Panc1 (cell line): Measurements from ENCODE around the gene CCDC89. TPM values are rescaled to one million over a fixed set of nuclear protein-coding genes. Genes with fewer than 3 reads are reported as not detected.

ENCODE experiments used
- ATAC-seq: fragments of 200-7000 bp; cut with Tn5 transposase; 2 replicates; pipeline ENCODE4 v1.9.1; 2020; ENCODE audit warnings: mild to moderate bottlenecking, moderate library complexity
- BruUV-seq: library from RNA; stranded (reverse); fragments of 400-500 nt; replicated peaks from 2 replicates; lab custom pipeline; 2021; lab: Mats Ljungman, UMichigan
- CTCF ChIA-PET: fragments of 300-600 bp; sonication (Branson Sonifier 250); formaldehyde crosslinking; loops from one replicate; lab custom pipeline; 2022; ENCODE audit warnings: antibody characterized with exemption; lab: Charles Lee
- POLR2A ChIA-PET: fragments of 300-600 bp; sonication (Branson Sonifier 250); formaldehyde crosslinking; loops from one replicate; lab custom pipeline; 2022; ENCODE audit warnings: antibody characterized with exemption; lab: Charles Lee
- DNase-seq: peaks from one replicate; pipeline ENCODE4 v3.0.0-alpha.2; 2010; ENCODE audit warnings: low read depth, low spot score
- H3K27ac ChIP-seq: 2 replicates; pipeline ENCODE4 v1.5.1; 2011; ENCODE audit warnings: mild to moderate bottlenecking, low read length, inconsistent platforms
- H3K27me3 ChIP-seq: fragments of 200-500 bp; sonication (Bioruptor generic); 2 replicates; pipeline ENCODE4 v1.6.0; 2014; ENCODE audit warnings: low read length, inconsistent platforms; ENCODE audit not compliant: control insufficient read depth, insufficient read depth
- H3K36me3 ChIP-seq: fragments of 200-500 bp; sonication (Bioruptor generic); 2 replicates; pipeline ENCODE4 v1.5.1; 2014; ENCODE audit warnings: inconsistent platforms, mild to moderate bottlenecking, low read length, moderate library complexity; ENCODE audit not compliant: control insufficient read depth, insufficient read depth
- H3K4me1 ChIP-seq: 2 replicates; pipeline ENCODE4 v1.5.1; 2011; ENCODE audit warnings: inconsistent platforms, mild to moderate bottlenecking, low read length, moderate library complexity; ENCODE audit not compliant: control insufficient read depth, insufficient read depth
- H3K4me3 ChIP-seq, 2 experiments: 2 replicates each; pipeline ENCODE4 v1.5.1; 2011 to 2012; ENCODE audit warnings: low read depth in 2 of 2, low read length in 2 of 2, mild to moderate bottlenecking in 2 of 2, inconsistent platforms in 1 of 2, moderate library complexity in 1 of 2
- H3K9me3 ChIP-seq: fragments of 200-500 bp; sonication (Bioruptor generic); 2 replicates; pipeline ENCODE4 v1.5.1; 2014; ENCODE audit warnings: low read depth, mild to moderate bottlenecking, inconsistent platforms, low read length, moderate library complexity; ENCODE audit not compliant: control insufficient read depth, insufficient read depth
- POLR2AphosphoS5 ChIP-seq: IDR thresholded peaks from 2 replicates; pipeline ENCODE4 v1.6.1; 2012; ENCODE audit warnings: mild to moderate bottlenecking, low read depth, low read length, moderate library complexity
- REST ChIP-seq, 2 experiments: IDR thresholded peaks; 2 replicates each; pipeline ENCODE4 v1.6.1; 2011 to 2012; ENCODE audit warnings: low read depth in 2 of 2, control low read depth in 1 of 2, low read length in 1 of 2, mild to moderate bottlenecking in 1 of 2, moderate library complexity in 1 of 2; ENCODE audit not compliant: insufficient read depth in 1 of 2
- SIN3A ChIP-seq: IDR thresholded peaks from 2 replicates; pipeline ENCODE4 v1.6.1; 2012; ENCODE audit warnings: low read depth, mild to moderate bottlenecking, low read length, moderate library complexity, borderline replicate concordance; ENCODE audit not compliant: insufficient read depth
- TCF7L2 ChIP-seq: IDR thresholded peaks from 2 replicates; pipeline ENCODE4 v1.6.1; 2011; ENCODE audit warnings: mild to moderate bottlenecking, low read depth, low read length, inconsistent platforms
- in situ Hi-C: cut with HindIII; loops from 2 replicates; pipeline ENCODE4 v1.10.0; 2016; ENCODE audit warnings: low sequenced_read_pairs, low pct_unique_long_range_greater_than_20kb
- intact Hi-C: fragments of 100-400 bp; cut with micrococcal nuclease; formaldehyde crosslinking; loops from one replicate; pipeline ENCODE4 v1.10.0; 2022; ENCODE audit not compliant: unreplicated experiment
- total RNA-seq: library from RNA; stranded (reverse); gene quantifications from one replicate; pipeline ENCODE4 v1.2.1, GENCODE V29; 2021; ENCODE audit not compliant: unreplicated experiment
- TF ChIP-seq, protein P1 (sequence below): fragments of 450-650 bp; IDR thresholded peaks from 2 replicates; pipeline ENCODE4 v1.5.1; 2017; ENCODE audit warnings: mild to moderate bottlenecking

CCDC89 gene
- total RNA-seq, 1 experiment from 2014 or later = 1.7 TPM

DNA sequence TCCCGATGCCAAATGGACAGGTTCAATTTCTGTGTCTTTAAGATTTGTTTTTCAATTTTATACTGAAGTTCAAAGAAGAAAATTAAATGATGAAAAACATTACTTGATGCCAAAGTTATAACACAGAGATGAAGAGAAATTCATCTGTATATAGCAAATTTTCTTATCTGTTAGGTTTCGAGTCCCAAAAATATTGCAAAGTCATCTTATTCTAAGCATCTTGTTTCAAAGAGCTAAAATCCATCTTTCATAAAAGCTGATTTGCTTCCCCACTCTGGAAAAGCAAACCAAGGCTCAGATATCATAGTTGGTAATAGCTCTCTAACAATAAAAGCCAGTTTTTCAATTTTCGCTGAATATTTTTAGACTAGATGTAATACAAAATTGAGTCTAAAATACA is 19.0 kb upstream of the CCDC89 start:
- ATAC-seq = no peak
- CTCF ChIA-PET = no interaction called here

GRCh38 chr11:85699957-85700741 is 14.2 kb upstream of the CCDC89 start:
- H3K9me3 ChIP-seq = no peaks in the 10 kb centered on the region
- H3K27me3 ChIP-seq = no peaks in the 10 kb centered on the region
- ChIA-PET CTCF (no interaction called here), POLR2A (interaction anchor here (0.7 kb wide), 1 partner anchor 16 kb away, joined by 3 read pairs; no protein-coding TSS in a partner anchor)
- H3K27ac ChIP-seq = no peak overlapping the region; the same call in 1 of the 2 replicates
- peaks cover 23% of the 10 kb centered on the region for H3K36me3 ChIP-seq
- TF ChIP-seq, protein P1, sequence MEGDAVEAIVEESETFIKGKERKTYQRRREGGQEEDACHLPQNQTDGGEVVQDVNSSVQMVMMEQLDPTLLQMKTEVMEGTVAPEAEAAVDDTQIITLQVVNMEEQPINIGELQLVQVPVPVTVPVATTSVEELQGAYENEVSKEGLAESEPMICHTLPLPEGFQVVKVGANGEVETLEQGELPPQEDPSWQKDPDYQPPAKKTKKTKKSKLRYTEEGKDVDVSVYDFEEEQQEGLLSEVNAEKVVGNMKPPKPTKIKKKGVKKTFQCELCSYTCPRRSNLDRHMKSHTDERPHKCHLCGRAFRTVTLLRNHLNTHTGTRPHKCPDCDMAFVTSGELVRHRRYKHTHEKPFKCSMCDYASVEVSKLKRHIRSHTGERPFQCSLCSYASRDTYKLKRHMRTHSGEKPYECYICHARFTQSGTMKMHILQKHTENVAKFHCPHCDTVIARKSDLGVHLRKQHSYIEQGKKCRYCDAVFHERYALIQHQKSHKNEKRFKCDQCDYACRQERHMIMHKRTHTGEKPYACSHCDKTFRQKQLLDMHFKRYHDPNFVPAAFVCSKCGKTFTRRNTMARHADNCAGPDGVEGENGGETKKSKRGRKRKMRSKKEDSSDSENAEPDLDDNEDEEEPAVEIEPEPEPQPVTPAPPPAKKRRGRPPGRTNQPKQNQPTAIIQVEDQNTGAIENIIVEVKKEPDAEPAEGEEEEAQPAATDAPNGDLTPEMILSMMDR = no peak
- TF ChIP-seq TCF7L2 (no peak), SIN3A (no peak), REST (IDR thresholded peaks at IDR 0.05; ENCODE audit: insufficient read depth in 1 of 2, low read depth in 2 of 2, low read length in 1 of 2) (no peak), POLR2AphosphoS5 (no peak)
- no peak overlapping the region for H3K4me3 ChIP-seq
- intact Hi-C loops (loop anchor here (5.0 kb wide), 1 partner anchor 122 kb away; no protein-coding TSS in a partner anchor), in situ Hi-C loops (no loop called here)
- no TSS peak for BruUV-seq
- H3K4me1 ChIP-seq = peaks cover 6% of the 10 kb centered on the region
- no peak for ATAC-seq
- DNase-seq = no peak

More for the DNA sequence above, 19.0 kb upstream of the CCDC89 start:
- DNase-seq = no peak
- in situ Hi-C loops (no loop called here), intact Hi-C loops (loop anchor here (5.0 kb wide), 1 partner anchor 117 kb away; no protein-coding TSS in a partner anchor)
- TF ChIP-seq SIN3A = no peak
- Histone ChIP-seq H3K27me3 (no peaks in the 10 kb centered on the region), H3K36me3 (peaks cover 10% of the 10 kb centered on the region; the same call in 1 of the 2 replicates), H3K4me3 (no peak overlapping the region), H3K9me3 (no peaks in the 10 kb centered on the region), H3K27ac (0 out of 2 replicates have a peak overlapping the region, but pooled peaks have one; percentile 6), H3K4me1 (peaks cover 11% of the 10 kb centered on the region; the same call in 1 of the 2 replicates)
- no TSS peak for BruUV-seq
- POLR2A ChIA-PET = interaction anchor here (0.5 kb wide), 1 partner anchor 157 kb away, joined by 8 read pairs; no protein-coding TSS in a partner anchor
